Gastrocnemius medialis (tissue), 4 donors: ENCODE results near the gene NLRP6.
"Not testable (repeated sequence)": the region's sequence is repeated elsewhere in the genome, so short reads cannot be mapped to it uniquely, and the experiment has no call there.

Source experiments
- CTCF ChIP-seq, 5 experiments: fragments of 450-650 bp in 3 of 5; fragments of 200-600 bp in 2 of 5; sonication (generic) in 2 of 5; IDR thresholded peaks in 4 of 5; conservative IDR thresholded peaks in 1 of 5; 1 replicate in 4 of 5; 2 replicates in 1 of 5; pipeline ENCODE4 v1.5.1; 2016 to 2019; ENCODE audit warnings: antibody characterized with exemption in 5 of 5, mild to moderate bottlenecking in 3 of 5, moderate library complexity in 3 of 5
- POLR2A ChIP-seq, 2 donors: fragments of 450-650 bp; IDR thresholded peaks; one replicate each; pipeline ENCODE4 v1.6.1; 2017; ENCODE audit warnings: antibody characterized with exemption in 2 of 2, mild to moderate bottlenecking in 2 of 2, moderate library complexity in 2 of 2

GRCh38 chr11:311013-311748 is 33.0 kb downstream of the NLRP6 start:
- TF ChIP-seq CTCF (IDR thresholded peaks at IDR 0.05 in 4 of 5, conservative IDR thresholded peaks at IDR 0.05 in 1 of 5); POLR2A (IDR thresholded peaks at IDR 0.05): not testable (repeated sequence)
